K562 (cell line): ENCODE data around the gene UBXN10. TPM values are rescaled to one million over a fixed set of nuclear protein-coding genes. Genes with fewer than 3 reads are reported as not detected.

Source experiments
- ATAC-seq: fragments of 200-7000 bp; cut with Tn5 transposase; 3 replicates; pipeline ENCODE4 v1.9.1; 2020; ENCODE audit warnings: moderate library complexity
- BruUV-seq: library from RNA; stranded (reverse); fragments of 400-500 nt; replicated peaks from 2 replicates; lab custom pipeline; 2021; lab: Mats Ljungman, UMichigan
- CTCF ChIA-PET: fragments of 300-600 bp; formaldehyde crosslinking; extraction: SDS; loops from one replicate; lab custom pipeline; 2021; ENCODE audit warnings: low intra/inter-chr PET ratio; lab: Yijun Ruan, JAX
- POLR2A ChIA-PET: fragments of 300-600, 350-650 bp; sonication (Branson Sonifier 250); formaldehyde crosslinking; extraction: SDS; loops from one replicate; lab custom pipeline; 2021; ENCODE audit warnings: antibody characterized with exemption, inconsistent platforms; lab: Yijun Ruan, JAX
- DNase-seq, 4 experiments: peaks; one replicate each; pipeline versions ENCODE4 v3.0.0 to v3.0.0-alpha.2; 2011 to 2018; ENCODE audit warnings: low spot score in 3 of 4, mixed read lengths in 3 of 4; ENCODE audit errors: extremely low read depth in 1 of 4
- FAIRE-seq: peaks from 2 replicates; lab custom pipeline; 2011; peaks lifted over from hg19 to GRCh38; lab: Jason Lieb, UNC
- H2AFZ ChIP-seq: 2 replicates; pipeline ENCODE4 v1.6.0; 2011; ENCODE audit warnings: low read depth, low read length, control low read depth, inconsistent platforms
- H3K27ac ChIP-seq: fragments of 200-600 bp; 3 replicates; pipeline ENCODE4 v1.8.0; 2011; ENCODE audit warnings: low read depth, mild to moderate bottlenecking, control low read depth, inconsistent platforms, low read length, moderate library complexity, mixed read lengths; ENCODE audit errors: extremely low read depth
- H3K27me3 ChIP-seq, 2 experiments: fragments of 300-600 bp in 1 of 2; 2 replicates in 1 of 2; 3 replicates in 1 of 2; pipeline versions ENCODE4 v1.6.0 to v1.8.0; 2011; ENCODE audit warnings: inconsistent platforms in 2 of 2, low read length in 2 of 2, mild to moderate bottlenecking in 1 of 2, mixed read lengths in 1 of 2, moderate library complexity in 1 of 2; ENCODE audit not compliant: control insufficient read depth in 2 of 2, insufficient read depth in 2 of 2
- H3K36me3 ChIP-seq: fragments of 300-600 bp; 3 replicates; pipeline ENCODE4 v1.8.0; 2011; ENCODE audit warnings: mild to moderate bottlenecking, low read length, inconsistent platforms; ENCODE audit not compliant: control insufficient read depth, insufficient read depth
- H3K4me1 ChIP-seq, 2 experiments: fragments of 200-600 bp in 1 of 2; replicated peaks in 1 of 2; 2 replicates in 1 of 2; 3 replicates in 1 of 2; pipeline versions ENCODE4 v1.5.1 to v1.8.0; 2011; ENCODE audit warnings: inconsistent platforms in 2 of 2, low read length in 2 of 2, mild to moderate bottlenecking in 1 of 2, mixed read lengths in 1 of 2, moderate library complexity in 1 of 2; ENCODE audit not compliant: control insufficient read depth in 2 of 2, insufficient read depth in 2 of 2
- H3K4me2 ChIP-seq: 2 replicates; pipeline ENCODE4 v1.6.1; 2011; ENCODE audit warnings: low read length, control low read depth, inconsistent platforms, mixed read lengths; ENCODE audit not compliant: insufficient read depth
- H3K4me3 ChIP-seq: fragments of 200-600 bp; sonication (generic), shearing (Covaris generic); 2 replicates; pipeline ENCODE4 v1.5.1; 2016; ENCODE audit warnings: control low read depth, inconsistent platforms
- H3K79me2 ChIP-seq: fragments of 200-600 bp; 3 replicates; pipeline ENCODE4 v1.8.0; 2011; ENCODE audit warnings: low read length, inconsistent platforms; ENCODE audit not compliant: control insufficient read depth, insufficient read depth
- H3K9ac ChIP-seq, 2 experiments: 2 replicates each; pipeline versions ENCODE4 v1.6.0 to v1.6.1; 2011; ENCODE audit warnings: low read depth in 2 of 2, low read length in 2 of 2, control low read depth in 1 of 2, inconsistent platforms in 1 of 2, mild to moderate bottlenecking in 1 of 2, mixed read lengths in 1 of 2; ENCODE audit not compliant: insufficient read depth in 1 of 2
- H3K9me1 ChIP-seq: one replicate; pipeline ENCODE4 v1.6.0; 2011; ENCODE audit warnings: inconsistent platforms, mild to moderate bottlenecking, low read length, moderate library complexity; ENCODE audit not compliant: control insufficient read depth, insufficient read depth
- H3K9me3 ChIP-seq: replicated peaks from 2 replicates; pipeline ENCODE4 v1.5.1; 2011; ENCODE audit warnings: low read depth, low read length, inconsistent platforms; ENCODE audit not compliant: control insufficient read depth, insufficient read depth
- H4K20me1 ChIP-seq: replicated peaks from 2 replicates; pipeline ENCODE4 v1.6.1; 2011; ENCODE audit warnings: low read length, inconsistent platforms, mixed read lengths; ENCODE audit not compliant: control insufficient read depth, insufficient read depth
- E4F1 ChIP-seq: fragments of 250-450 bp; sonication (Bioruptor Pico); IDR thresholded peaks from 2 replicates; pipeline ENCODE4 v1.5.0; 2021; ENCODE audit warnings: mild to moderate bottlenecking, borderline replicate concordance
- HOXB6 ChIP-seq: fragments of 250-450 bp; sonication (Bioruptor Pico); IDR thresholded peaks from 2 replicates; pipeline ENCODE4 v1.5.1; 2022; ENCODE audit warnings: mild to moderate bottlenecking, borderline replicate concordance
- LARP7 ChIP-seq: fragments of 450-650 bp; IDR thresholded peaks from 2 replicates; pipeline ENCODE4 v1.6.1; 2016
- MTF1 ChIP-seq: fragments of 250-450 bp; sonication (Bioruptor Pico); IDR thresholded peaks from 2 replicates; pipeline ENCODE4 v1.9.0; 2021; ENCODE audit warnings: moderate library complexity, mild to moderate bottlenecking, inconsistent platforms, borderline replicate concordance
- PCBP2 ChIP-seq: fragments of 200-400 bp; formaldehyde crosslinking; IDR thresholded peaks from 2 replicates; pipeline ENCODE4 v1.6.1; 2018; ENCODE audit warnings: low read length, low read depth, mild to moderate bottlenecking, moderate library complexity; ENCODE audit not compliant: poor library complexity, severe bottlenecking
- PHF8 ChIP-seq: fragments of 200-600 bp; sonication (generic); IDR thresholded peaks from 2 replicates; pipeline ENCODE4 v1.6.1; 2012; ENCODE audit warnings: mixed run types, mild to moderate bottlenecking, inconsistent platforms, low read length, moderate library complexity, borderline replicate concordance
- SMARCC2 ChIP-seq: fragments of 450-650 bp; IDR thresholded peaks from 2 replicates; pipeline ENCODE4 v1.6.1; 2017; ENCODE audit warnings: antibody characterized with exemption, moderate library complexity, mild to moderate bottlenecking, low read depth
- ZBTB12 ChIP-seq: fragments of 250-450 bp; sonication (Bioruptor Pico); IDR thresholded peaks from 2 replicates; pipeline ENCODE4 v1.4.0; 2020
- ZMIZ1 ChIP-seq, 2 experiments: fragments of 150-350 bp in 1 of 2; IDR thresholded peaks; 2 replicates each; pipeline ENCODE4 v1.6.1; 2012 to 2016; ENCODE audit warnings: low read depth in 2 of 2, low read length in 2 of 2, mild to moderate bottlenecking in 1 of 2, moderate library complexity in 1 of 2
- ZNF395 ChIP-seq: fragments of 200-800 bp; sonication (Bioruptor generic); IDR thresholded peaks from 2 replicates; pipeline ENCODE4 v1.6.1; 2017; ENCODE audit warnings: missing genetic modification characterization, missing compliant biosample characterization
- ZNF41 ChIP-seq: fragments of 250-450 bp; sonication (Bioruptor Pico); conservative IDR thresholded peaks from 2 replicates; pipeline ENCODE4 v1.4.0; 2020; ENCODE audit warnings: mild to moderate bottlenecking
- ZNF695 ChIP-seq: fragments of 450-650 bp; formaldehyde crosslinking; IDR thresholded peaks from 2 replicates; pipeline ENCODE4 v1.4.0; 2020; ENCODE audit warnings: mild to moderate bottlenecking, moderate library complexity
- WGBS: fragments of 100-300 bp; shearing (Covaris generic); methylation state at CpG from one replicate; pipeline ENCODE4 v1.1.6; 2016; ENCODE audit warnings: low coverage, mixed read lengths; ENCODE audit not compliant: insufficient coverage; ENCODE audit errors: missing lambda C conversion rate; 5-methylcytosine and 5-hydroxymethylcytosine counted together
- in situ Hi-C: fragments of 300-500 bp; cut with MboI; formaldehyde crosslinking; loops from 4 replicates; pipeline ENCODE4 v1.15.0; 2018; ENCODE audit warnings: inconsistent platforms, mixed read lengths
- intact Hi-C: fragments of 100-400 bp; cut with micrococcal nuclease; formaldehyde crosslinking; loops from 2 replicates; pipeline ENCODE4 v1.14.2; 2022
- polyA plus RNA-seq, 8 experiments: library from polyadenylated mRNA; depleted of rRNA in 4 of 8; stranded (reverse) in 5 of 8; unstranded in 3 of 8; fragments of >200 nt; fragmentation: Nextera tagmentation in 2 of 8; fragmentation: Illumina TruSeq in 1 of 8; extraction: Ambion mirVana in 2 of 8; extraction: Trizol in 1 of 8; gene quantifications; 2 replicates each; pipeline versions ENCODE4 v1.2.1 to v1.2.3, GENCODE V29; 2011 to 2014; ENCODE audit warnings: inconsistent platforms in 1 of 8, missing spikeins in 1 of 8
- total RNA-seq, 7 experiments: library from RNA; depleted of rRNA in 6 of 7; stranded (reverse); fragments of >200 nt in 6 of 7; fragmentation: Illumina TruSeq in 2 of 7; extraction: Trizol in 2 of 7; gene quantifications; 2 replicates each; pipeline versions ENCODE4 v1.2.1 to v1.2.3, GENCODE V29; 2011 to 2021; ENCODE audit warnings: low replicate concordance in 1 of 7

The UBXN10 gene
- total and polyA plus RNA-seq, 9 of the 15 experiments (the other 6 are each of a cell fraction or from before 2014, with no cell fraction given), result 10.7 to 17.7 (median 13.6) TPM

- TF ChIP-seq ZMIZ1 (IDR thresholded peaks at IDR 0.05; ENCODE audit: low read depth in 2 of 2, low read length in 2 of 2) (no peak), PHF8 (no peak), MTF1 (CRISPR knock-in tag) (no peak)
Observed at GRCh38 chr1:20165522-20165951, 20.4 kb upstream of the UBXN10 start (continued).

GRCh38 chr1:20166051-20166450, 19.8 kb upstream of the UBXN10 start:
- ChIA-PET POLR2A (interaction anchor here (0.8 to 1.4 kb wide), 3 partner anchors 14 to 333 kb away, joined by 3 read pairs; no protein-coding TSS in a partner anchor), CTCF (no interaction called here)
- Histone ChIP-seq H3K4me1 (peaks cover 0 to 11% of the 10 kb centered on the region in 2 experiments; a peak in 3 of 5 replicates), H3K4me2 (no peak overlapping the region), H3K9me1 (no peaks in the 10 kb centered on the region), H3K9ac (no peak overlapping the region), H3K79me2 (no peaks in the 10 kb centered on the region), H3K9me3 (peaks cover 1% of the 10 kb centered on the region; the same call in 1 of the 2 replicates), H2AFZ (no peak overlapping the region), H3K36me3 (no peaks in the 10 kb centered on the region), H3K27ac (no peak overlapping the region), H3K4me3 (no peak overlapping the region), H4K20me1 (no peaks in the 10 kb centered on the region), H3K27me3 (peaks cover 0 to 19% of the 10 kb centered on the region in 2 experiments; a peak in 3 of 5 replicates)
- BruUV-seq, result no TSS peak
- DNase-seq (no peak), ATAC-seq (no peak), FAIRE-seq (no peak)
- intact Hi-C loops (loop anchor here (5.0 kb wide), 2 partner anchors 266 to 326 kb away; no protein-coding TSS in a partner anchor), in situ Hi-C loops (no loop called here)
- WGBS, result 63% methylated on average over 17 of the region's 17 CpGs
- TF ChIP-seq E4F1 (CRISPR knock-in tag) (no peak), ZNF395 (CRISPR knock-in tag) (no peak), LARP7 (no peak), ZNF695 (CRISPR knock-in tag) (no peak), ZBTB12 (no peak), ZNF41 (no peak), HOXB6 (CRISPR knock-in tag) (no peak), SMARCC2 (no peak), PCBP2 (no peak)
